B cell (primary cell): ENCODE results near the gene ZNF804A. TPM values are rescaled to one million over a fixed set of nuclear protein-coding genes. Genes with fewer than 3 reads are reported as not detected.

Source experiments
- ATAC-seq: fragments of 200-7000 bp; cut with Tn5 transposase; one replicate; pipeline ENCODE4 v1.10.0; 2021; ENCODE audit warnings: low read depth, mild to moderate bottlenecking, moderate number of reproducible peaks, moderate library complexity
- CTCF ChIA-PET: fragments of 350-600 bp; sonication (Branson Sonifier 250); formaldehyde crosslinking; loops from one replicate; lab custom pipeline; 2021; ENCODE audit warnings: antibody characterized with exemption, inconsistent platforms; lab: Charles Lee
- POLR2A ChIA-PET: fragments of 350-600 bp; sonication (Branson Sonifier 250); formaldehyde crosslinking; loops from one replicate; lab custom pipeline; 2021; ENCODE audit warnings: antibody characterized with exemption; lab: Charles Lee
- DNase-seq: peaks from one replicate; pipeline ENCODE4 v3.0.0; 2013
- H2AFZ ChIP-seq: 2 replicates; pipeline ENCODE4 v1.6.1; 2012; ENCODE audit warnings: mild to moderate bottlenecking, low read depth, low read length; ENCODE audit not compliant: insufficient read depth, poor library complexity, severe bottlenecking
- H3K27ac ChIP-seq, 2 donors: 1 replicate in 1 of 2; 2 replicates in 1 of 2; pipeline ENCODE4 v1.5.1; 2012 to 2013; ENCODE audit warnings: low read length in 2 of 2, mild to moderate bottlenecking in 2 of 2, moderate library complexity in 1 of 2
- H3K27me3 ChIP-seq, 4 experiments: fragments of 200-600 bp in 1 of 4; sonication (generic) in 1 of 4; replicated peaks in 1 of 4; 1 replicate in 2 of 4; 2 replicates in 2 of 4; pipeline versions ENCODE4 v1.6.1 to v1.7.0; 2013 to 2016; ENCODE audit warnings: low read length in 3 of 4, mild to moderate bottlenecking in 2 of 4, mixed read lengths in 1 of 4, moderate library complexity in 1 of 4; ENCODE audit not compliant: insufficient read depth in 4 of 4, control insufficient read depth in 3 of 4; ENCODE audit errors: control extremely low read depth in 1 of 4
- H3K36me3 ChIP-seq, 2 experiments: replicated peaks in 1 of 2; 1 replicate in 1 of 2; 2 replicates in 1 of 2; pipeline versions ENCODE4 v1.6.1 to v1.7.1; 2013; ENCODE audit warnings: low read length in 1 of 2; ENCODE audit not compliant: insufficient read depth in 2 of 2, control insufficient read depth in 1 of 2; ENCODE audit errors: control extremely low read depth in 1 of 2, extremely low read depth in 1 of 2
- H3K4me1 ChIP-seq, 2 donors: fragments of 200-600 bp in 1 of 2; sonication (generic) in 1 of 2; 1 replicate in 1 of 2; 2 replicates in 1 of 2; pipeline versions ENCODE4 v1.5.1 to v1.6.1; 2013 to 2017; ENCODE audit warnings: low read length in 2 of 2; ENCODE audit not compliant: control insufficient read depth in 2 of 2, insufficient read depth in 2 of 2
- H3K4me2 ChIP-seq: replicated peaks from 2 replicates; pipeline ENCODE3; 2012; ENCODE audit warnings: mild to moderate bottlenecking, low read depth, low read length; ENCODE audit not compliant: poor library complexity, severe bottlenecking
- H3K4me3 ChIP-seq, 5 experiments: fragments of 200-600 bp in 1 of 5; sonication (generic) in 1 of 5; 1 replicate in 3 of 5; 2 replicates in 2 of 5; pipeline versions ENCODE4 v1.5.1 to v1.7.0; 2011 to 2016; ENCODE audit warnings: low read length in 4 of 5, mild to moderate bottlenecking in 4 of 5, low read depth in 2 of 5, control low read depth in 1 of 5, moderate library complexity in 1 of 5; ENCODE audit not compliant: insufficient read depth in 1 of 5; ENCODE audit errors: control extremely low read depth in 1 of 5, extremely low read depth in 1 of 5
- H3K79me2 ChIP-seq: fragments of 200-600 bp; sonication (generic); one replicate; pipeline ENCODE4 v1.6.0; 2016; ENCODE audit warnings: low read length; ENCODE audit not compliant: control insufficient read depth, insufficient read depth
- H3K9ac ChIP-seq: fragments of 200-600 bp; sonication (generic); 2 replicates; pipeline ENCODE4 v1.6.1; 2017; ENCODE audit warnings: mild to moderate bottlenecking, low read length, moderate library complexity
- H3K9me3 ChIP-seq, 3 donors: one replicate each; pipeline versions ENCODE4 v1.6.1 to v1.7.1; 2013; ENCODE audit warnings: low read length in 2 of 3; ENCODE audit not compliant: control insufficient read depth in 2 of 3, insufficient read depth in 1 of 3; ENCODE audit errors: control extremely low read depth in 1 of 3
- H4K20me1 ChIP-seq: 2 replicates; pipeline ENCODE4 v1.6.0; 2012; ENCODE audit warnings: mild to moderate bottlenecking, low read length; ENCODE audit not compliant: insufficient read depth, control insufficient read depth, poor library complexity, severe bottlenecking
- H3K27ac Mint-ChIP-seq: one replicate; pipeline ENCODE4 v1.8.0; 2021; ENCODE audit warnings: mixed read lengths
- H3K27me3 Mint-ChIP-seq: one replicate; pipeline ENCODE4 v1.8.0; 2021; ENCODE audit warnings: mixed read lengths
- H3K4me1 Mint-ChIP-seq: one replicate; pipeline ENCODE4 v1.8.0; 2021; ENCODE audit warnings: mixed read lengths
- H3K4me3 Mint-ChIP-seq: one replicate; pipeline ENCODE4 v1.8.0; 2021; ENCODE audit warnings: mixed read lengths
- H3K9me3 Mint-ChIP-seq: one replicate; pipeline ENCODE4 v1.8.0; 2022; ENCODE audit warnings: mixed read lengths; ENCODE audit not compliant: insufficient read depth
- CTCF ChIP-seq: fragments of 200-600 bp; IDR thresholded peaks from one replicate; pipeline ENCODE4 v1.8.0; 2022; ENCODE audit warnings: antibody characterized with exemption, mild to moderate bottlenecking
- EZH2 ChIP-seq: IDR thresholded peaks from 2 replicates; pipeline ENCODE4 v1.6.1; 2012; ENCODE audit warnings: borderline replicate concordance, low read depth, mild to moderate bottlenecking, moderate library complexity, low read length; ENCODE audit not compliant: insufficient read depth, poor library complexity, severe bottlenecking
- WGBS: methylation state at CpG from one replicate; pipeline ENCODE4 v1.1.5; 2013; ENCODE audit warnings: missing lambda C conversion rate; ENCODE audit not compliant: insufficient coverage; 5-methylcytosine and 5-hydroxymethylcytosine counted together
- intact Hi-C: fragments of 100-400 bp; cut with micrococcal nuclease; formaldehyde crosslinking; loops from one replicate; pipeline ENCODE4 v1.10.0; 2022
- polyA plus RNA-seq: library from polyadenylated mRNA; depleted of rRNA; stranded (reverse); fragments of >200 nt; gene quantifications from 2 replicates; pipeline ENCODE4 v1.2.3, GENCODE V29; 2012
- total RNA-seq, 2 donors: library from RNA; stranded (reverse); fragments of 120-200 nt in 1 of 2; gene quantifications; 1 replicate in 1 of 2; 2 replicates in 1 of 2; pipeline versions ENCODE4 v1.2.3 to v1.2.4, GENCODE V29; 2013 to 2022

The ZNF804A gene
- total and polyA plus RNA-seq, 2 donors (not counting 1 experiment from before 2014, with no cell fraction given) = 1.2 to 2.4 TPM

- POLR2A ChIA-PET = no interaction called here
- TF ChIP-seq EZH2 (no peak), CTCF (no peak)
- Histone ChIP-seq H3K4me2 (no peak overlapping the region), H3K79me2 (no peaks in the 10 kb centered on the region), H2AFZ (no peak overlapping the region), H3K4me3 (no peak overlapping the region), H4K20me1 (no peaks in the 10 kb centered on the region), H3K27me3 (no peaks in the 10 kb centered on the region), H3K9ac (no peak overlapping the region), H3K27ac (no peak overlapping the region), H3K36me3 (no peaks in the 10 kb centered on the region), H3K9me3 (no peaks in the 10 kb centered on the region), H3K4me1 (no peaks in the 10 kb centered on the region)
- Mint-ChIP-seq H3K27me3 (no peaks in the 10 kb centered on the region), H3K9me3 (no peaks in the 10 kb centered on the region), H3K4me3 (no peak overlapping the region), H3K27ac (no peak overlapping the region), H3K4me1 (peaks cover 4% of the 10 kb centered on the region)
- no CpG with 5 or more reads among the region's 2 CpGs for WGBS
- intact Hi-C loops = no loop called here
- no peak for DNase-seq
- CTCF ChIA-PET = no interaction called here
- no peak for ATAC-seq
Observed at GRCh38 chr2:184760931-184761330, 162.6 kb downstream of the ZNF804A start.

- Histone ChIP-seq H3K27me3 (no peaks in the 10 kb centered on the region), H3K4me2 (peak overlapping the region; percentile 60), H3K9me3 (peaks cover 0 to 1% (median 0%) of the 10 kb centered on the region in 3 donors), H3K9ac (peak overlapping the region; percentile 63), H4K20me1 (no peaks in the 10 kb centered on the region), H2AFZ (peak overlapping the region; percentile 62), H3K79me2 (no peaks in the 10 kb centered on the region), H3K27ac (no peak overlapping the region), H3K36me3 (no peaks in the 10 kb centered on the region), H3K4me3 (peak overlapping the region in 4 of 5 experiments; percentile 3 to 59 (median 30)), H3K4me1 (no peaks in the 10 kb centered on the region)
- no peak for TF ChIP-seq CTCF
- no peak for TF ChIP-seq EZH2
- Mint-ChIP-seq H3K4me3 (peak overlapping the region; percentile 78), H3K27me3 (no peaks in the 10 kb centered on the region), H3K4me1 (peaks cover 4% of the 10 kb centered on the region), H3K9me3 (no peaks in the 10 kb centered on the region), H3K27ac (peak overlapping the region; percentile 13)
- DNase-seq (peak; percentile 3), ATAC-seq (no peak)
- intact Hi-C loops = no loop called here
- POLR2A ChIA-PET = no interaction called here
- 100% methylated on average over 1 of the region's 10 CpGs for WGBS
- CTCF ChIA-PET = no interaction called here
Observed at GRCh38 chr2:184765112-184765895, 167.0 kb downstream of the ZNF804A start.
